Astrocyte (in vitro differentiated cells and primary cell): ENCODE data around the gene ALX4. TPM values are rescaled to one million over a fixed set of nuclear protein-coding genes. Genes with fewer than 3 reads are reported as not detected.

ENCODE experiments used
- DNase-seq: peaks from one replicate; pipeline ENCODE4 v3.0.0-alpha.2; 2010; ENCODE audit warnings: low read depth
- FAIRE-seq: peaks from 2 replicates; lab custom pipeline; 2011; peaks lifted over from hg19 to GRCh38; lab: Jason Lieb, UNC
- H2AFZ ChIP-seq: 2 replicates; pipeline ENCODE4 v1.6.0; 2012; ENCODE audit warnings: low read depth, low read length, inconsistent platforms
- H3K27ac ChIP-seq: 2 replicates; pipeline ENCODE4 v1.5.1; 2011; ENCODE audit warnings: low read depth, low read length, inconsistent platforms
- H3K27me3 ChIP-seq: 2 replicates; pipeline ENCODE4 v1.6.0; 2011; ENCODE audit warnings: low read length, inconsistent platforms; ENCODE audit not compliant: insufficient read depth
- H3K36me3 ChIP-seq: 2 replicates; pipeline ENCODE4 v1.5.1; 2011; ENCODE audit warnings: low read length, inconsistent platforms; ENCODE audit not compliant: insufficient read depth
- H3K4me1 ChIP-seq: 2 replicates; pipeline ENCODE4 v1.5.1; 2011; ENCODE audit warnings: low read length, inconsistent platforms; ENCODE audit not compliant: insufficient read depth
- H3K4me2 ChIP-seq: 2 replicates; pipeline ENCODE4 v1.6.0; 2012; ENCODE audit warnings: low read length, inconsistent platforms
- H3K4me3 ChIP-seq: 2 replicates; pipeline ENCODE4 v1.5.1; 2011; ENCODE audit warnings: low read depth, mild to moderate bottlenecking, low read length, inconsistent platforms; ENCODE audit not compliant: insufficient read depth
- H3K79me2 ChIP-seq: 2 replicates; pipeline ENCODE4 v1.6.0; 2012; ENCODE audit warnings: mild to moderate bottlenecking, low read length, inconsistent platforms; ENCODE audit not compliant: insufficient read depth
- H3K9ac ChIP-seq: 2 replicates; pipeline ENCODE4 v1.6.0; 2012; ENCODE audit warnings: mild to moderate bottlenecking, low read length, inconsistent platforms
- H3K9me3 ChIP-seq: 2 replicates; pipeline ENCODE4 v1.5.1; 2012; ENCODE audit warnings: low read depth, mild to moderate bottlenecking, low read length, inconsistent platforms; ENCODE audit not compliant: insufficient read depth
- H4K20me1 ChIP-seq: 2 replicates; pipeline ENCODE4 v1.6.0; 2012; ENCODE audit warnings: low read length, inconsistent platforms; ENCODE audit not compliant: insufficient read depth
- H3K27ac Mint-ChIP-seq: one replicate; pipeline ENCODE4 v1.8.0; 2021; ENCODE audit warnings: mild to moderate bottlenecking, mixed read lengths; ENCODE audit not compliant: unreplicated experiment
- H3K27me3 Mint-ChIP-seq: one replicate; pipeline ENCODE4 v1.8.0; 2021; ENCODE audit warnings: low read depth, mixed read lengths; ENCODE audit not compliant: unreplicated experiment
- H3K36me3 Mint-ChIP-seq: one replicate; pipeline ENCODE4 v1.8.0; 2021; ENCODE audit warnings: low read depth, mixed read lengths; ENCODE audit not compliant: unreplicated experiment
- H3K4me1 Mint-ChIP-seq: one replicate; pipeline ENCODE4 v1.8.0; 2021; ENCODE audit warnings: low read depth, mixed read lengths; ENCODE audit not compliant: unreplicated experiment
- H3K4me3 Mint-ChIP-seq: one replicate; pipeline ENCODE4 v1.8.0; 2021; ENCODE audit warnings: mild to moderate bottlenecking, moderate library complexity, mixed read lengths; ENCODE audit not compliant: unreplicated experiment
- H3K9me3 Mint-ChIP-seq: one replicate; pipeline ENCODE4 v1.8.0; 2021; ENCODE audit warnings: mild to moderate bottlenecking, mixed read lengths; ENCODE audit not compliant: unreplicated experiment
- EZH2 ChIP-seq: IDR thresholded peaks from 2 replicates; pipeline ENCODE4 v1.6.1; 2012; ENCODE audit warnings: mild to moderate bottlenecking, low read length, inconsistent platforms; ENCODE audit not compliant: insufficient read depth
- total RNA-seq: library from RNA; stranded (reverse); gene quantifications from 2 replicates; pipeline ENCODE4 v1.2.1, GENCODE V29; 2021
- TF ChIP-seq, protein P1 (sequence below): IDR thresholded peaks from 2 replicates; pipeline ENCODE4 v1.5.1; 2011; ENCODE audit warnings: low read depth, mild to moderate bottlenecking, inconsistent platforms, low read length, moderate library complexity; ENCODE audit not compliant: insufficient read depth

ALX4 gene
- total RNA-seq, 1 donor from 2014 or later, result not detected

DNA sequence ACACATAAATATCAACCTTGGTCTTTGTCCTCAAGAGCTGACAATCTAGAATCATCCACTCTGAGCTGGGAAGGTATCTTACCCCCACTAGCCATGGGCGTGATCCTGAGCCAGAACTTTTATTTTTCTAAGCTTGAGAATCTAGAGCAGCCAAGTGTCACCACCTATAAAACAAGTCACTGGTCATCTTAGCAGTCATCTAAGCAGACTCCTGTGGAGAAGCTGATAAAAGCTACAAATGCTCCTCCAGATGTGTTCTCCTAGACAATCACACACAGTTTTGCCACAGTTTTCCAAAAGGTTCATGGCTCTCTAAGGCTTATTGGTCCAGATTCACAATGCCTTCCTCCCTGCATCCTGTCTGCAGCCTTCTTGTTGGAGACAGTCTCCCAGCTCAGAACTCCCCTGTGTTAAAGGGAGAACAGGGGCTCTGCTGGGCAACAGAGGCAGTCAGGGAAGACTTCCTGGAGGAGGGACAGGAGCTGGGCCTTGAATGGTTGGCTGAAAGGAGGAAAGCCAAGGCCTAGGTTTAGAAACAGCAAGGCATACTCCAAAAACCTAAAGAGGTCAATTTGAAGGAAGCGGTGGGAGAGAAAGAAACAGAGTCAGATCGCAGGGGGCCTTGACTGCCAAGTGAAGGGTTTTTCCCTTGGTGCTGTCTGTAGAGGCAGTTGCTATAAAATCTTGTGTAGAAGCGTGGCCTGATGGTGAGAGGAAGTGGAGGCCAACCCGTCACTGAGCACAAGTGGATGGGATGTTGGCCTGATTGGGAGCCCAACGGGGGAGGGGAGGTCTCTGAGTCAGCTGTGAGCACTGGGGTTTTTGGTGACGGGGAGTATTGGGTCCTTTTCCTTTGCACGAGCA, 42.0 kb downstream of the ALX4 start:
- Histone ChIP-seq H4K20me1 (no peaks in the 10 kb centered on the region), H3K79me2 (no peaks in the 10 kb centered on the region), H3K9ac (no peak overlapping the region), H3K9me3 (no peaks in the 10 kb centered on the region), H3K4me3 (no peak overlapping the region), H3K36me3 (no peaks in the 10 kb centered on the region), H2AFZ (no peak overlapping the region), H3K27ac (no peak overlapping the region), H3K27me3 (no peaks in the 10 kb centered on the region), H3K4me2 (no peak overlapping the region), H3K4me1 (peaks cover 22% of the 10 kb centered on the region)
- Mint-ChIP-seq H3K27ac (no peak overlapping the region), H3K4me1 (peaks cover 5% of the 10 kb centered on the region), H3K4me3 (peak overlapping the region; percentile 50), H3K9me3 (peaks cover 8% of the 10 kb centered on the region), H3K27me3 (peaks cover 21% of the 10 kb centered on the region), H3K36me3 (no peaks in the 10 kb centered on the region)
- TF ChIP-seq EZH2, result no peak
- TF ChIP-seq, protein P1, sequence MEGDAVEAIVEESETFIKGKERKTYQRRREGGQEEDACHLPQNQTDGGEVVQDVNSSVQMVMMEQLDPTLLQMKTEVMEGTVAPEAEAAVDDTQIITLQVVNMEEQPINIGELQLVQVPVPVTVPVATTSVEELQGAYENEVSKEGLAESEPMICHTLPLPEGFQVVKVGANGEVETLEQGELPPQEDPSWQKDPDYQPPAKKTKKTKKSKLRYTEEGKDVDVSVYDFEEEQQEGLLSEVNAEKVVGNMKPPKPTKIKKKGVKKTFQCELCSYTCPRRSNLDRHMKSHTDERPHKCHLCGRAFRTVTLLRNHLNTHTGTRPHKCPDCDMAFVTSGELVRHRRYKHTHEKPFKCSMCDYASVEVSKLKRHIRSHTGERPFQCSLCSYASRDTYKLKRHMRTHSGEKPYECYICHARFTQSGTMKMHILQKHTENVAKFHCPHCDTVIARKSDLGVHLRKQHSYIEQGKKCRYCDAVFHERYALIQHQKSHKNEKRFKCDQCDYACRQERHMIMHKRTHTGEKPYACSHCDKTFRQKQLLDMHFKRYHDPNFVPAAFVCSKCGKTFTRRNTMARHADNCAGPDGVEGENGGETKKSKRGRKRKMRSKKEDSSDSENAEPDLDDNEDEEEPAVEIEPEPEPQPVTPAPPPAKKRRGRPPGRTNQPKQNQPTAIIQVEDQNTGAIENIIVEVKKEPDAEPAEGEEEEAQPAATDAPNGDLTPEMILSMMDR, result no peak
- no peak for FAIRE-seq
- DNase-seq, result no peak

DNA sequence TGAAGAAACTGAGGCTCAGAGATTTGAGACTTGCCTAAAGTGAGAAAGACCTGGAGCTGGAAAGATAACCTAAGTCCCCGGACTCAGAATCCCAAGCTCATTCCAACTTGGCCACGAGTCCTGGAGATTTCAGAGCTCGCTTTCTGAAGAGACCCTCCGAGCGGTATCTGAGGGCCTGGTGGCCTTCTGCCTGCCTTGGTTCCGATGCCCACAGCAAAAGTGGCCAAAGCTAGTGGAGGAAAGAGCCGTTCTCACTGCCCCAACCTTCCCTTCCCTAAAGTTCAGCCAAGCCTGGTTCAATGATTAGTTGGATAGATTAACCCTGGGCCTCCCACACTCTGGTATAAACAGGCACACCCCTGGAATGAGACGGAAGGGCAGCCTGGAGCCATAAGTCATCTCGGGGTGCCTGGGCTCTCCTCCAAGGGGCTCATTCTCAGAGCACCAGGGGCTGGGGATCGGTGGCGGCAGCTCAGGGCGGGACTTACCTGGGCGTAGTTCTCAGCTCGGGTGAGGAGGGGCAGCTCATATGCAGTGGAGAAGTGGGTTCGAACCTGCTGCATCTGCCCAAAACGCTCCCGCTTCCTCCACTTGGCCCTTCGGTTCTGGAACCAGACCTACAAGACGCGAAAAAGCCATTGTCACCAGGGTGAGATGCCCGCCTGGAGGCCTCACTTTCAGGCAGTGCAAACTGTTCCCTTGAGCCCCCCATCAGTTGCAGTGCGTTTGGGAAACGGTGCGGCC, 42.8 kb downstream of the ALX4 start:
- no peak for DNase-seq
- no peak overlapping the region for H3K4me3 Mint-ChIP-seq
- no peak overlapping the region for H3K4me3 ChIP-seq
- no peaks in the 10 kb centered on the region for H3K79me2 ChIP-seq
- H3K27me3 Mint-ChIP-seq, result peaks cover 28% of the 10 kb centered on the region
- H3K9ac ChIP-seq, result no peak overlapping the region
- no peak for FAIRE-seq
- no peaks in the 10 kb centered on the region for H3K9me3 ChIP-seq
- TF ChIP-seq, protein P1, result no peak
- no peak for TF ChIP-seq EZH2
- H4K20me1 ChIP-seq, result no peaks in the 10 kb centered on the region
- no peak overlapping the region for H3K27ac Mint-ChIP-seq
- peaks cover 8% of the 10 kb centered on the region for H3K9me3 Mint-ChIP-seq
- peaks cover 5% of the 10 kb centered on the region for H3K4me1 Mint-ChIP-seq
- H3K36me3 ChIP-seq, result no peaks in the 10 kb centered on the region
- no peak overlapping the region for H3K4me2 ChIP-seq
- no peaks in the 10 kb centered on the region for H3K36me3 Mint-ChIP-seq
- H2AFZ ChIP-seq, result no peak overlapping the region
- H3K27me3 ChIP-seq, result no peaks in the 10 kb centered on the region
- H3K4me1 ChIP-seq, result peaks cover 22% of the 10 kb centered on the region
- H3K27ac ChIP-seq, result no peak overlapping the region
